GM21390 (cell line): ENCODE data around the gene SEMA6B.
"Not testable (repeated sequence)": the region's sequence is repeated elsewhere in the genome, so short reads cannot be mapped to it uniquely, and the experiment has no call there.

Experiments
- ATAC-seq: cut with Tn5 transposase; IDR thresholded peaks from one replicate; pipeline ENCODE4 v1.9.1; 2021; ENCODE audit not compliant: unreplicated experiment

The SEMA6B gene, protein sequence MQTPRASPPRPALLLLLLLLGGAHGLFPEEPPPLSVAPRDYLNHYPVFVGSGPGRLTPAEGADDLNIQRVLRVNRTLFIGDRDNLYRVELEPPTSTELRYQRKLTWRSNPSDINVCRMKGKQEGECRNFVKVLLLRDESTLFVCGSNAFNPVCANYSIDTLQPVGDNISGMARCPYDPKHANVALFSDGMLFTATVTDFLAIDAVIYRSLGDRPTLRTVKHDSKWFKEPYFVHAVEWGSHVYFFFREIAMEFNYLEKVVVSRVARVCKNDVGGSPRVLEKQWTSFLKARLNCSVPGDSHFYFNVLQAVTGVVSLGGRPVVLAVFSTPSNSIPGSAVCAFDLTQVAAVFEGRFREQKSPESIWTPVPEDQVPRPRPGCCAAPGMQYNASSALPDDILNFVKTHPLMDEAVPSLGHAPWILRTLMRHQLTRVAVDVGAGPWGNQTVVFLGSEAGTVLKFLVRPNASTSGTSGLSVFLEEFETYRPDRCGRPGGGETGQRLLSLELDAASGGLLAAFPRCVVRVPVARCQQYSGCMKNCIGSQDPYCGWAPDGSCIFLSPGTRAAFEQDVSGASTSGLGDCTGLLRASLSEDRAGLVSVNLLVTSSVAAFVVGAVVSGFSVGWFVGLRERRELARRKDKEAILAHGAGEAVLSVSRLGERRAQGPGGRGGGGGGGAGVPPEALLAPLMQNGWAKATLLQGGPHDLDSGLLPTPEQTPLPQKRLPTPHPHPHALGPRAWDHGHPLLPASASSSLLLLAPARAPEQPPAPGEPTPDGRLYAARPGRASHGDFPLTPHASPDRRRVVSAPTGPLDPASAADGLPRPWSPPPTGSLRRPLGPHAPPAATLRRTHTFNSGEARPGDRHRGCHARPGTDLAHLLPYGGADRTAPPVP

DNA sequence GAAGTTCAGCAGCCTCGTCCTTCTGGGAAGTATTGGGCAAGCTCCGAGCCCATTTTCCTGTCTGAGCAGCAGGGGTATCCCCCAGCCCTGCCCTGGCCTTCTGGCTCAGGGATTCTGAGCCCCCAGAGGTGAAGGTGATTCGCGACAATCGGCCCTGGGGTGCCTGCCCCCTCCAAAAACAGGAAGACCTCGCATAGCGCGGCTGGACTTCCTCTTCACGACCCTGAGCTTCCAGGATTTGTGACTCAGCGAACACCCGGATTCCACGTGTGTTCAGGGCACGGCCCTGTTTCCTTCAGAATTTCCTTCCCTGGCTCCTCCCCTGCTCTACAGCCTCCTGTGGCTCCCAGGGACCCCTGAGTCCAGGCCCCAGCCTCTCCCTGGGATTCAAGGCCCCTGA lies at the start of gene SEMA6B:
Gene SEMA6B, minus strand, starts transcription at position 116 of the 400 bp plus-strand sequence. CDS start 1,227 bp downstream, outside the sequence.
- no peak for ATAC-seq

- ATAC-seq, result no peak
Observed at GRCh38 chr19:4606921-4607678, 47.6 kb upstream of the SEMA6B start.

DNA sequence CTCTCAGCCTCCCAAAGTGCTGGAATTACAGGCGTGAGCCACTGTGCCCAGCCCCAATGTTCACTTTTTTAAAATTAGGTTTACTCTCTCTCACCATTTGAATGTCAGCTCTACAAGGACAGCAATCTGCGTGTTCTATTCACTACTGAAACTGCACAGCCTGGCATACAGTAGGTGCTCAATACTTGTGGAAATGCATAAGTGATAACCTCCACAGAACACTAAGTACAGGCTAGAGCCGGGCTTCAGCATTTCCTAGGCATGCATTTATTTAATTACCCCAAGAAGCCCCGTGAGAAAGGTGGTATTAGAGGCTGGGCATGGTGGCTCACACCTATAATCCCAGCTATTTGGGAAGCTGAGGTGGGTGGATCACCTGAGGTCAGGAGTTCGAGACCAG lies 46.7 kb upstream of the SEMA6B start:
- no peak for ATAC-seq

- ATAC-seq, result no peak
Observed at GRCh38 chr19:4604912-4605311, 45.4 kb upstream of the SEMA6B start.

GRCh38 chr19:4602915-4603314 lies 43.4 kb upstream of the SEMA6B start:
- no peak for ATAC-seq

- no peak for ATAC-seq
Observed at GRCh38 chr19:4602173-4602788, 42.8 kb upstream of the SEMA6B start.

DNA sequence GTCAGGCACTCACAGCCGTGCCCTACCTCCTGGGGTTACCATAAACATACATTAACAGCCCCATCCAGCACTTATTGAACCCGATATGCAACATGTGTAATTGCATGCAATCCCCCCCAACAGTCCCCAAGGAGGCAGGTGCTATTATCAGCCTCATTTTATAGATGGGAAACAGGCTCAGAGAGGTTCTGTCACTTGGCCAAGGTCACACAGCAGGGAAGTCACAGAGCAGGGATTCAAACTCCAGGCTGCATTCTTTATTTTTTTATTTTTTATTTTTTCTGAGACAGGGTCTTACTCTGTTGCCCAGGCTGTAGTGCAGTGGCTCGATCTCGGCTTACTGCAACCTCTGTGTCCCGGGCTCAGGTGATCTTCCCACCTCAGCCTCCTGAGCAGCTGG lies 41.4 kb upstream of the SEMA6B start:
- no peak for ATAC-seq

DNA sequence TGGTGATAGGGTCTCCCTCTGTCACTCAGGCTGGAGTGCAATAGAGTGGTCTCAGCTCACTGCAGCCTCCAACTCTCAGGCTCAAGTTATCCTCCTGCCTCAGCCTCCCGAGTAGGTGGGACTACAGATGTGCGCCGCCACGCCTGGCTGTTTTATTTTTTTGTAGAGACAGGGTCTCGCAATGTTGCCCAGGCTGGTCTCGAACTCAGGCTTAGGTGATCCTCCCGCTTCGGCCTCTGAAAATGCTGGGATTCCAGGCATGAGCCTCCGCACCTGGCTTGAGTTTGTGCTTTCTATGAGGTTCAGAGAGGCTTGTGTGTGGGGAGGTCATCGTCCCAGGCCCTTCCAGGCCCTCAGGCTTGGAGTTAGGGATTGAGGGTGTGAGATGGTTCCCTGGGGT lies 40.6 kb upstream of the SEMA6B start:
- no peak for ATAC-seq

- ATAC-seq, result no peak
Observed at GRCh38 chr19:4598712-4599111, 39.2 kb upstream of the SEMA6B start.

GRCh38 chr19:4597975-4598671 lies 38.6 kb upstream of the SEMA6B start:
- ATAC-seq, result no peak

DNA sequence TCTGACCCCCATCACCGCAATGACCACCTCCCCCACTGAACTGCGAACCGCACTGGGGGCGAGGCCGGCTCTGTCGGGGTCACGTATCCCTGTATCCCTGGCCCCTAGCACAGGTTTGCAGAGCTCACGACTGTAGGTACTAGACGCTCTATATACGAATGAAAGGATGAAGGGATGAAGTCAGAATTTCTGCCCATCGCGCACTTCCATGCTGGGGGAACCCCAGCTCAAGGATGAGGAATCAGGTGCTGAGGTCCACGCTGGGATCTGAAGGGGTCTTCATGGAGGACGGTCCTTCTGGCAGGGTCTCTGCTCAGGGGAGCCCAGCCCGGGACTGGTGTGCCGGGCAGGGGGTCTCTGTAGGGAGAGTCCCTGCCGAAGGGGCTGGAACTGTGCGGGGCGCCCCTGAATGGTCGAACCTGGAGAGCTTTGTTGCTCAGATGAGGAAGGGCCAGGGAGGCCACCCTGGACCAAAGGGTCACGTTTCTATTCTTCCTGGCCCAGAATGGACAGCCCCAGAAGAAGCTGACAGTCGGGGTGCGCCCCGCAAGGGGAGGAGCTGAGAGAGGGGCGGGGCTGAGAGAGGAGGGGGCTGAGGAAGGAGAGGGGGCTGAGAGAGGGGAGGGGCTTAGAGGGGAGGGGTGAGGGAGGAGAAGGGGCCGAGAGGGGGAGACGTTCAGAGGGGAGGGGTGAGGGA lies 37.9 kb upstream of the SEMA6B start:
- no peak for ATAC-seq

DNA sequence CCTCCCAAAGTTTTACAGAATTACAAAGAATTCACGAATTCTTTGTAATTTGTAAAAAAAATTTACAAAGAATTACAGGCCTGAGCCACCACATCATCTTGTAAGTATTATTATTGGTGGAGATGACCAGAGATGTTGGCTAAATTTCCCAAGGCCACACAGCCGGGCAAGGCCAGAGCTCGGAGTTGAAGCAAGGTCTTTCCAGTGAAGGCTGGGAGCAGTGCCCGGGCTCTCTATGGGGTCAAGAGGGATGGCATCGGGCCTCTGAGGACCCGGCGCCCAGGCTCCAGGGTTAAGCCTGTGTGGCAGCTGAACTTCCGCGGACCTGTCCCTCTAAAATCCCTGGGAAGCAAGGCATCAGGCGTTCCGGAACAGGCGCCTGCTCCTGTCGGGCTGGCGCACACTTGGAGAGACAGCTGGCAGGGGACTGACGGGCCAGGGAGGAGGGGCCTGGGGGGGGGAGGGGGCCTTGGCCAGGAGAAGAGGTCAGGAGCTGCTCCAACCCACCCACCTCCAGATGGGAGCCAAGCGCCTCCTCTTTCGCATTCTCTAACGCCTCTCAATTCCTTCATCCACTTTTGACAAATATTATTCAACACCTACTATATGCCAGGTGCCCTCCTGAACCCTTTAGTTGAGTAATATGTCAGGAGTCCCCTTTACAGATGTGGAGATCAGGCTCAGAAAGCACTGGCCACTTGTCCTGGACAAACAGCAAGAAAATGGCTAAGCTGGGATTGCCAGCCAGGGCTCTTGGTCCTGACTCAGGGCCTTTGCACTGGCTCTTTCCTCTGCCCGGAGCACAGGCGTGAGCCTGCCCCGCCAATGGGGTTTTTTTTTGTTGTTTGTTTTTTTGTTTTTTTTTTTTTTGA lies 36.8 kb upstream of the SEMA6B start:
- no peak for ATAC-seq

DNA sequence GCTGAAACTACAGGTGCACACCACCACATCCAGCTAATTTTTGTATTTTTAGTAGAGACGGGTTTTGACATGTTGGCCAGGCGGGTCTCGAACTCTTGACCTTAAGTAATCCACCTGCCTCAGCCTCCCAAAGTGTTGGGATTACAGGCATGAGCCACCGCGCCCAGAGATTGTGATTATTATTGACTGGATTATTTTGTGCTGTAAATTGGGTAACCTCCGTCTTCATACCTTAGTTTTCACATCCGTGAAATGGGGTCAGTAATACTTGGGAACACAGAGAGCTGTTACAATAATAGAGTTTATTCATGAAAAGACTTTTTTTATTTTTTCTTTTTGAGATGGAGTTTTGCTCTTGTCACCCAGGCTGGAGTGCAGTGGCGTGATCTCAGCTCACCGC lies 35.7 kb upstream of the SEMA6B start:
- not testable (repeated sequence) for ATAC-seq

DNA sequence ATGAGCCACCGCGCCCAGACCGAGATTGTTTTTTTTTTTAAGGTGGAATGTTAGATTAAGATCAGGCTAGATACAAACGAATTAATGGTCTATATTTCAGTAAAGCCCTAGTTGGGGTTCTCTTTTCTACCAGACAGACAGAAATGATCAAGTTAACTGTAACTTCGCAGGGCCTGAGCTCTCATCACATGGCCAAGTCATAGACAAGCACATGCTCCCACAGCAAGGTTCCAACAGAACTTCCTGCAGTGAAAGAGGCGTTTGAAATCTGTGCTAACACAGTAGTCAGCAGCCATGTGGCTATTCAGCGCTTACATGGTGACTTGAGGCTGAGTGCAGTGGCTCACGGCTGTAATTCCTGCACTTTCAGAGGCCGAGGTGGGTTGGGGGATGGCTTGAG lies 34.7 kb upstream of the SEMA6B start:
- no peak for ATAC-seq

- ATAC-seq, result no peak
Observed at GRCh38 chr19:4593409-4593851, 33.9 kb upstream of the SEMA6B start.

- no peak for ATAC-seq
Observed at GRCh38 chr19:4592445-4592844, 33.0 kb upstream of the SEMA6B start.

DNA sequence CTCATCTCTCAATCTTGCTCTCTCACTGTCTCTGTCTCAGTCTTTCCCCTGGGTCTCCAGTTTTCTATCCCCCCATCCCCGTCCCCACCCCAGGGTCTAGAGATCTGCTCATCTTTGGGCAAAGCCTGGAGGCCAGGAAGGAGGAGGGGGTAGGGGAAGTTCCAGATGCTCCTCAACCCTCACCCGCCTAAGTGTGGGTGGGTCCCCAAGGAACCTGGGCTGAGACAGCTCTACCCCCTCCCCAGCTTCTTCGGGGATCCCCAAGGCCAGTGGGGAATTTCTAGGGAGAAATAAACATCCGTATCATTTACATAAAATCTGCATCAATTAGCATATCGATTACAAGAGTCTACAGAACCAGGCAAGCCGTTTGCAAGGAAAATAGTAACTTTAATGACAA lies 31.8 kb upstream of the SEMA6B start:
- ATAC-seq, result no peak

DNA sequence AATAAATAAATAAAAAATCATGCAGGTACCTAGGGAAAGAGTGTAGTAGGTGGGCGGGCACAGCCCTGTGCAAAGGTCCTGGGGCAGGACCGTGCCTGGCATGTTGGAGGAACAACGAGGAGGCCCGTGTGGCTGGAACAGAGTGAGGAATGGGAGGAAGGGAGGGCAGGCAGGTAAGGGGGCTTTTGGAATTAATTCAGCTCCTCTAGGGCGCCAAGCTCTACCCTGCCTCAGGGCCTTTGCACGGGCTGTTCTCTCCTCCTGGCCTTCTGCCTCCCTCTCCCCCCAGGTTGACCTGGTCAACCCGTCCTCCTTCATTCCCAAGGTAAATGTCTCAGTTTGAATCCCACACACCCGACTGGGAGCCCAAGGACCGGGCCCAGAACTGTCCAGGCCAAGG lies 31.1 kb upstream of the SEMA6B start:
- ATAC-seq, result no peak
